Omental fat pad (tissue), 4 donors: Measurements from ENCODE around the gene LRCH1. TPM values are rescaled to one million over a fixed set of nuclear protein-coding genes. Genes with fewer than 3 reads are reported as not detected.

Experiments
- ATAC-seq: fragments of 150-250 bp; one replicate; pipeline ENCODE4 v1.9.1; 2016; ENCODE audit warnings: mild to moderate bottlenecking, moderate library complexity; ENCODE audit not compliant: low FRiP score
- DNase-seq: peaks from one replicate; pipeline ENCODE4 v3.0.0-alpha.2; 2019; ENCODE audit warnings: low spot score
- total RNA-seq, 4 donors: library from RNA; depleted of rRNA; stranded (reverse); fragments of >200 nt; gene quantifications; one replicate each; pipeline ENCODE4 v1.1.0, GENCODE V29; 2016
- TF ChIP-seq, protein P1 (sequence below), 3 donors: fragments of 450-650 bp; IDR thresholded peaks; one replicate each; pipeline ENCODE4 v1.5.1; 2016 to 2017; ENCODE audit warnings: antibody characterized with exemption in 3 of 3, mild to moderate bottlenecking in 3 of 3, moderate library complexity in 2 of 3

LRCH1 gene
- total RNA-seq, 4 donors from 2014 or later, result 9.7 to 43.7 (median 16.5) TPM

DNA sequence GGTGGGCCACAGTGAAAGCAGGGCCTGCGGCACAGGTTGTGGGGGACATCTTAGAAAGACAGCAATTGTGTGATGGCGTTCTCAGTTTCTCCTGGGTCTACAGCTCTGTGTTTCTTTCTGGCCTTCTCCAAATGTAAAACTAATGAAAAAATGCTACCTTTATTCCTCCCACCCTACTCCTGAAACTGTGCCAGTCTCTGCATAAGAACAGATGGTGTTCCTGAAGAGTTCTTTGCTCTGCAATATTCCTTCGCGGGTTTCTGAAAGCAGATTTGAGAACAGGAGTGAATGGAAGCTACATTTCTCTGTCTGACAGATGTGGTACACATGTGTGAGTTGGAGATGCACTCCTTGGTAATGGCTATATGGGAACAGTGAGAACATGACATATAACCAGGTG is 18.0 kb upstream of the LRCH1 start:
- DNase-seq, result no peak
- TF ChIP-seq, protein P1, sequence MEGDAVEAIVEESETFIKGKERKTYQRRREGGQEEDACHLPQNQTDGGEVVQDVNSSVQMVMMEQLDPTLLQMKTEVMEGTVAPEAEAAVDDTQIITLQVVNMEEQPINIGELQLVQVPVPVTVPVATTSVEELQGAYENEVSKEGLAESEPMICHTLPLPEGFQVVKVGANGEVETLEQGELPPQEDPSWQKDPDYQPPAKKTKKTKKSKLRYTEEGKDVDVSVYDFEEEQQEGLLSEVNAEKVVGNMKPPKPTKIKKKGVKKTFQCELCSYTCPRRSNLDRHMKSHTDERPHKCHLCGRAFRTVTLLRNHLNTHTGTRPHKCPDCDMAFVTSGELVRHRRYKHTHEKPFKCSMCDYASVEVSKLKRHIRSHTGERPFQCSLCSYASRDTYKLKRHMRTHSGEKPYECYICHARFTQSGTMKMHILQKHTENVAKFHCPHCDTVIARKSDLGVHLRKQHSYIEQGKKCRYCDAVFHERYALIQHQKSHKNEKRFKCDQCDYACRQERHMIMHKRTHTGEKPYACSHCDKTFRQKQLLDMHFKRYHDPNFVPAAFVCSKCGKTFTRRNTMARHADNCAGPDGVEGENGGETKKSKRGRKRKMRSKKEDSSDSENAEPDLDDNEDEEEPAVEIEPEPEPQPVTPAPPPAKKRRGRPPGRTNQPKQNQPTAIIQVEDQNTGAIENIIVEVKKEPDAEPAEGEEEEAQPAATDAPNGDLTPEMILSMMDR (IDR thresholded peaks at IDR 0.05), result no peak
- no peak for ATAC-seq

DNA sequence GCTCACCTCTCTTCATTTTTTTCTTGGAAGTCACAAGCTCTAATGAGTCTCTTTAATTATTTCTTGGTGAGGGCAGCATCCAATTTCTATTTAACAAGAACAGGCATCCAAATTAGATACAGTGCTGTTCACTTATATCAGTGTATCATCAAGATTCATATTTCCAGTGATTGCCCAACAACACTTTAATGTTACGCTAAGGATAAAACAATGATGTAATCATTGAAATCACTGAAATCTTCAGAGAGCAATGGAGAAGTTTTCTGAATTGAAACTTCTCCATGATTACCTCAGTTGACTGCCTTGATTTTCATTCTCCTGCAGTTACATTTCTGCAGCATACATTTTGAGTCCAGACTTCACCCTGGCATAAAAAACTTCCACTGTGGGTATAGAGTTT is 17.1 kb upstream of the LRCH1 start:
- no peak for DNase-seq
- TF ChIP-seq, protein P1 (IDR thresholded peaks at IDR 0.05), result no peak
- ATAC-seq, result no peak

DNA sequence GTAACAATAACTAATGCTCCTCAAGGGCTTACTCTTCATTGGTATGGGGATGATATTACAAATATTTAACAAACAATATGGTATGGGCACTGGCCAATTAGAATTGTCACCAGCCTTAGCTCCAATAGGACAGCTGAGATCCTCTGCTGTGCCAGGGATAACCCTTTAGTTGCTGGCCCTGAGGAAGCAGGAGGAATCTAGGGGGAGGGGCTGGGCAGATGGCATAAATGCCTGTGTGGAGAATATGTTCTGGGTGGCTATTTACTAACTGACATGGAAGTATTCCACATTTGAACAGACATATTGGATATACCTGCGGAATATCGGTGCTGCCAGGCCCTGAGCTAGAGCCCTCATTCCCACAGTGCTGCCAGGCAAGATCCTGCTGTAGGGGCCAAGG is 16.6 kb upstream of the LRCH1 start:
- DNase-seq (no peak), ATAC-seq (no peak)
- TF ChIP-seq, protein P1 (IDR thresholded peaks at IDR 0.05), result no peak

DNA sequence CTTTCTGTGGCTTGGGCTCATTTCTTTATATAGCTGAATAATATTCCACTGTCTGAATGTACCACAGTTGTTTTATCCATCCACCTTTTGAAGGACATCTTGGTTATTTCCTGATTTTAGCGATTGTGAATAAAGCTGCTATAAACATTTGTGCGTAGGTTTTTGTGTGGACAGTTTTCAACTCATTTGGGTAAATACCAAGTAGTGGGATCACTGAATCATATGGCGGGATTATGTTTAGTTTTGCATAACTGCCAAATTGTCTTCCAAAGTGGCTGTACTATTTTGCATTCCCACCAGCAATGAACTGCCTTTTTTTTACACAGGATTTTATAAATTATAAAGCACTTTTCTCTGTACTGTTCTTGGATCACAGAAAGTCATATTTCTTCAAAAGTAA is 13.7 kb upstream of the LRCH1 start:
- ATAC-seq (no peak), DNase-seq (no peak)
- TF ChIP-seq, protein P1 (IDR thresholded peaks at IDR 0.05), result no peak

DNA sequence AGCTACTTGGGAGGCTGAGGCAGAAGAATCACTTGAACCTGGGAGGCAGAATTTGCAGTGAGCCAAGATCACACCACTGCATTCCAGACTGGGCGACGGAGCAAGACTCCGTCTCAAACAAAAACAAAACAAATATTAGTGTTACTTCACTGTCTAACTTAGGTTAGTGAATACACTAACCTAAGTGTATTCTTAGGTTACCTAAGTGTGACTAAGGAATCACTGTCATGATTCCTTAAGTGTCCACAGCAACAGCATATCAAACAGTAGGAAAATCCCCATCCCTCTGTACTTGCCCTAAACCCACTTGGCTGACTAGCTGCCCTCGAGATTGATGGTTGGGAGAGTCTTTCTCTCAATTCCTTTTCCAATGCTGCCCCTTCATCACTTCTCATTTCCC is 11.8 kb upstream of the LRCH1 start:
- TF ChIP-seq, protein P1 (IDR thresholded peaks at IDR 0.05), result no peak
- no peak for ATAC-seq

DNA sequence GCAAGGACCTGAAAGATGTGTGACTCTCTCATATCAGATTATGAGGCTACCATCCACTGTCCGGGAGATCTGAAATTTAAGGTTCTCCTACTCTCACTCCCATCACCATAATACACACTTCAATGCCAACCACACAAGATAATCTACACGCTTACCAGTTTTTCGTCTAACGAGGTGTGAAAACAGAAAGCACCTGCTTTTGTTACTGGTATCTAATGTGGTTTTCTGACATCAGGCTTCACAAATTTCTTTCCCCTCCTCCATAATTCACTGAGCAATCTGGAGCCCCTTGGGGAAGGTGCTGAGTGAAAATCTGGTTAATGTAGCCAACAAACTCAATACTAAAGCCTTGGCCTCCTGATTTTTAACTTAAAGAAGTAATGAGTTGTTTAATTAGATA is 10.1 kb upstream of the LRCH1 start:
- ATAC-seq (no peak), DNase-seq (no peak)
- TF ChIP-seq, protein P1 (IDR thresholded peaks at IDR 0.05), result no peak

More for the DNA sequence above, 11.8 kb upstream of the LRCH1 start:
- no peak for DNase-seq

DNA sequence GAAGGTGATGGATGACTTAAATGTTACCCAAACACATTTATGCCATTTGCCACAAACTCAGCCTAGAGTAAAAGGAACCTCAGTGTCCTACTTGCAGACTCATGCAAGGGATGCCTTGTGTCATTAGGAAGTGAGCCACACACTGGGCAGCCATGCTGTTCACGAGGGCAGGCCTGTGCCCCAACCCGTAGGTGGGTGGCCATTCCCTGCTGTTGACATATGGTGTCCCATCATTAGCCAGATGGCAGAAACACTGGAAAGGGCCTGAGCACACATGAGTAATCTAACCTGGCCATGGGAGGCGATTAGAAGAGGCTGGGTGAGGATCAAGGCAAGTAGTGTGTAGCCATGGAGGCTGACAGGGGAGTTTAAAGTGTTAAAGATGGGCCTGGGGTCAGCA is 9.7 kb upstream of the LRCH1 start:
- DNase-seq (no peak), ATAC-seq (no peak)
- TF ChIP-seq, protein P1 (IDR thresholded peaks at IDR 0.05), result no peak
